SIG-M5 (cell line): ENCODE results near the gene CHRNA4.

Experiments
- DNase-seq: peaks from one replicate; lab custom pipeline; 2025; lab: John Stamatoyannopoulos, UW

Gene CHRNA4

DNA sequence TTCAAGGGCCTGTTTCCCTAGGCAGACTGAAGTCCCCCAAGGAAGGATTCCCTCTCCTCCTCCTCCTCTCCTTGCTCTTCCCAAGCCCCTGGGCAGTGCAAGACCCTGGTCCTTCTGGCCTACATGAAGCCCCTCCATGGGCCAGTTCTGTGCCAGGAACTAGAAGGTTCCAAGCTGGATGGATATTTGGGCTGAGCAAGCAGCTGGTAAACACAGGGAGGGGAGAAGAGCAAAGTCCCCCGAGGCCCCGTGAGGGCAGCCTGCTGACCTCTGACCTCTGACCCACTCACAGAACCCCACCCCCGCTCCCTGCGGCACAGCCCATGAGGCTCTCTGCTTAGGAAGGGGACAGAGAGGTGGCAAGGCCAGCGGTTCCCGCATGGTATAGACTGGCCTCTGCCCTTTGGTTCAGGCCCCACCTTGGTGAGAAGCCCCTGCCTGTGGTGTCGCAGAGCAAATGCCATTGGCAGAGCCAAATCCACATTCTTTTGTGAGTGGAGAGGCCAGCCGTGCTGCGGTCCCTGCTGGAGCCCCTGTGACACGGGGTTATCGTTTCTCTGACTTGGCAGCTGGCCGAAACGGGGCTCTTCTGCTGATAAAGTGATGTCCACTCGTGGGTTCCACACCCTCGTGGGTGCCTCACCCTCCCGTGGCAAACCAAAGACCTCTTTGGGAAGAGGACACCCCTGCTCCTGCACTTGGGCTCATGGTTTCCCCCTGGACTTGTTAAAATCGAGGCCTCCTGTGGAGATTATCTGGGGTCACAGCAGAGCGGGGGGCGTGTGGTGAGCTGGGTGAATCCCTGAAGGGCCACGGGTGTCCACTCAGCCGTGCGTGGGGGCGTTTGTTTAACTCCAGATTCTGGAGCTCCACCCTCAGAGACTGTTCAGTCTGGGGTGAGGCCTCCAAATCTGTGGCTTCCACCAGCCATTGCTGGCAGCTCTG, 2.1 kb upstream of the CHRNA4 start:
- DNase-seq = no peak

DNA sequence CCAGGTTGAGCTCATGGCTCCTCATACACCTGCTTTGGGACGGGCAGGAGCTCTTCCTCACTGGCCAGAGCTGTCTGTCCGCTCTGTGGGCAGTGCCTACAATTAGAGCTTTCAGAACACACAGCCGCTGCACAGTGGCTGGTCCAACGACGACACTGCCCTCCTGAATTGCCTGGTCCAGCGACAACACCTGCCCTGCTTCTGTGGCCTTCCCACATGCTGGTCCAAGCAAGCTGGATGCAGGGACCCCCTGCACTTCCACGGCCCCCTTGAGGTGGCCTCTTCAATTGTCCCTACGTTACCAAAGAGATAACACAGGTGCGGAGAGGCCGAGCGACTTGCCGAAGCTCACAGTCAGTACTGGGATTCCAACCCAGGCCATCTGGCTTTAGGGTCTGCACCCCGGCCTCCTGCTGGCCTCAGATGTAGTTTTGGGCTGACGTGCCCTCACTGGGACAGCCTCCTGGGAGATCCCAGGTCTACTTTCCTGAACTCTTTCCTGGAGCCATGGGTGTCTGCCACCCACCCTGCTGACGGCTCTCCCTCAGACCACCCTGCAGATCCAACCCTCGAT, 1.4 kb upstream of the CHRNA4 start:
- no peak for DNase-seq

DNA sequence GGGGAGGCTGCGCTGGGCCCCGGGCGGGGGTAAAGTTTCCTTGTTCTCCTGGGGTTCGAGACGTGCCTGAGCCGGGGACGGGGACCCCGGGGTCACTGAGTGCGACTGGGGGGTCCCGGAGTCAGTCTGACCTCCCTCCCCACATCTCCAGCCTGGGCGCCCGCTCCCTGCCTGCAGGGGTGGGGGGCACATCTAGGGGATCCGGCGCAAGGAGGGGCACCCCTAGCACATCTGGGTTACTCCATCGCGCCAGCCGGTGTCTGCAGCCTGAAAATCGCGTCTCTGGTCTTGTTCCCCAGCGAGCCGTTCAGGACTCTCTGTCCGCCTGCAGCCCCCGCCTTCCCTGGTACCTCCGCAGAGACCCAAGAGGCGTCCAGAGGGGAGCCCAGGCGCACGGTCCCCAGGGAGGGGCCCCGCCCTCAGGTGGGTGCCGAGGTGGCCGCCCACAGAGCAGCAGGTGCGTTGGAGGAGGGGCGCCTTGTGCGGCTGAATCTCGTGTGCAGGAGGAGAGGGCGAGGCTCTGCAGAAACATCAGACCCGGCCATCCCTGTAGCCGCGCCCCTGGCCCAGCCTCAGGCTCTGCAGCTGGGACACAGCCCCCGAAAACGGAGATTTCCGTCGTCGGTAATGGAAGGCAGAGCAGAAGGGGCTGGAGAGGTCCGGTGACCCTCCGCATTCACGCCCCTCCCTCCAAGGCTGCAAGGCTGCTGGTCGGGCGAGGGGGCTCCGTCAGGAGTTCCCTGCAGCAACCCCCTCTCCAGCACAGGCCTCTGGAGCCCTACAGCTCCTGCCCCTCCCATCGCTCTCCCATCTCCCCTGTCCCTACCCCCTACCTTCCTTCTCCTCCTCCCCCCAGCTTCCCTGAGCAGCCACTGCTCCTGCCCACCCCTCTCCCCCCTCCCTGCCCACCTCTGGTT, 628 bp upstream of the CHRNA4 start:
- no peak for DNase-seq

DNA sequence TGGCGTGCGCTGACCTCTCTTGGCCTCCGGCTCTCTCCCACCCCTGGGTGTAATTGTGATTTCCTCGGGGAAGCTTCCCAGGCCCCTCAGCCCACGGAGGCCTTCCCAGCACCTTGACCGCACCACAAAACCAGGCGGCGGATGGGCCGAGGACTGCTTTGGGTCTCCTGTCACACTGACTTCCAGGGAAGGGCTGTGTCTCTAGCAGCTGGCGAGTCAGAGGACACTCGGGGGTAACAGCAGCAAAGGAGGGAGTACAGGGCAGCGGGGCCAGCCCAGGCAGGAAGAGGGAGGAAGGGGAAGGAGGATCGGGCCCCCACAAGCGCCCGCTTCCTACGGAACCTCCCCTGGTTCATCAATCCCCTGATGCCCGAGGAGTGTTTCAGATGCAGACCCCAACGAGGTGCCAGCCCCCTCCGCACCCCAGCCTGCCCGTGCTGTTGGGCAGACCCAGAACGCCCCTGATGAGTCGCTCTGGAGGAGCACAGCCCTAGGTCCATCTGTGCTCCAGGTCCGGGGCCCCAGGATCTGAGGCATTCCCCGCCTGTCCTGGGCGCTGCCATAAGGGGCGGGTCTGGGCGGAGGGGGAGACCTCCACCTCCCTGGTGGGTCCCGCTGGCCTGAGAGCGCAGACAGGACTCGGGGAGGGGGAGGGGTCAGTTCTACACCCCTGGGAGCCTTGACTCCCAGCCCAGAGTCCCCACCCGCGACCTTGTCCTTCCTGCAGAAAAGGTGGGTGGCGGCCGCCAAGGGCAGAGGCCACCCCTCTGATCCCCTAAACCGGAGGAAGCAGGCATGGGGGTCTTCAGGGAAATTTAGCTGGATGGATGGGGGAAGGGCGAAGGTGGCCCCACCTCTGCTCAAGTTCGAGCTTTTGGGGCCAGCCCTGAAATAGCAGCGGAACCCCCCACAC, 956 bp downstream of the CHRNA4 start:
- DNase-seq = no peak

DNA sequence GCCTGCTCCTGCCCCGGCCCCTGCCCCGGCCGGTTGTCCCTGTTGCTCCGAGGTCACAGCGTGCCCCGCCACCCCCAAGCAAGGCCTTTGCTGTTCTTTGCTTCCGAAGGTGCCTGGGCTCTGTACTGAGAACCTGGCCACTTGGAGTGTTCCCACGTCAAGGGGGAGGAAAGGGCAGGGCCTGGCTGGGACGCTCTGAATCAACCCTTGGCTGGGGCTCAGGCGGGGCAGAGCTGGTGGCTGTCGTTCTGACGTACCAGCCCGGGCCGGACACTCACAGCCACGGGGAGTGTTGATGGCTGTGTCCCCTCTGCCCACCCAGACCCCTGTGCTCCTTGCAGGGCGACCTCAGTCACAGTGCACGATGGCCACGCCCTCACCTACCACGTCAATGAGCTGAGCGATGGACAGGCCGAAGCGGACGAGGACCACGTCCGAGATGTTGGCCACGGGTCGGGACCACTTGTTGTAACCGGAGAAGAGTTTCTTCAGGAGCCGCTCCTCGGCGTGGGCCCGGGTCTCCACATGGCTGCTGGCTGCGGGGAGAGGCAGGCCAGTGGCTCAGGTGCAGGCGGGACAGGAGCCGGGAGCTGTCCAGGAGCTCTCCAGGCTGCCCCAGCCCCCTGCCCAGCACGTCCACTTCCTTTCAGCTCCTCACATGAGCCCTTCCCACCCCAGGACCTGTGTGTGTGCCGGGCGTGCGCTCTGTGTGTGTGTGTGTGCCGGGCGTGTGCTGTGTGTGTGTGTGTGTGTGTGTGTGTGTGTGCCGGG, 1.8 kb downstream of the CHRNA4 start:
- DNase-seq = no peak

DNA sequence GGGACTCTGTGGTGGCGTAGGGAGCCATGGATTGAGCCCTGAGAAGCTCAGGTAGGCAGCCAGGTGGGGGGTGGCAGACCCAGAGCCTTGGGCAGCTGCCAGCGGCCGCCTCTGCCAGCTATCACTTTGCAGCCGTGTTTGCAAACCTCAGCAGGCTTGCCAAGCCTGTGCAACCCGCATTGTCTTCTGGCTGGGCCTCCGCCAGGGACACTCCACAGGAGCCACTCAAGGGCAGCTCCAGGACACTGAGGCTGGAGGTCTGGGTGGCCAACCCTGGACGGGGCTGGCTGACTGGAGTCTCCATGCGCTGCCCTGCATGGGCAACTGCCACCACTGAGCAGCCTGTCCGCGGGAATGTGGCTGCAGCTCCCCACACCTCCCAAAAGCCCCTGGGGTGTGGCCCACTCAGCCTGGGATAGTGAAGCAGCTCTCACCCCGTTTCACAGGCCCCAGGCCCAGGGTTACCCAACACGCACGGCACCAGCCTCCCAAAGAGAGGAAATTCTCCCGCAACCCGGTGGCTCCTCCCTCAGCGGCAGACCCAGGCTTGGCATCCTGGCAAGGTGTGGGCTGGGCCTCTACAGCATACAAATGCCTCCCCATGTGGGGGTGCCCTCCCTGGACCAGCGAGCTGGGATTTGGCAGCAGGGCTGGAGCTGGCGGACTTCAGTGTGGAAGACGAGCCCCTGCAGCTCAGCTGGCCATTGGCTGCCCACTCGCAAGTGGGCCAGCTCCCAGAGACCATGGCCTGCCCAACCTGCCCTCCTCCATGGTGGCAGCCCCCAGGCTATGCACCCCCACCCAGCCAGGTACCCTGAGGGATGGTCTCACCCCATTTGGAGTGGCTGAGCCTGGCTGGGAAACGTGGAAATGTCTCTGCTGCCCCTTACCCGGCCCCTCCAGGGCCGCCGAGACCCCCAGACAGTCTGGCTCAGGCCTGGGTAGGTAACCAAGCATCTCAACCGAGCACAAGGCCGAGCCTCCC, 2.9 kb downstream of the CHRNA4 start:
- DNase-seq = no peak

DNA sequence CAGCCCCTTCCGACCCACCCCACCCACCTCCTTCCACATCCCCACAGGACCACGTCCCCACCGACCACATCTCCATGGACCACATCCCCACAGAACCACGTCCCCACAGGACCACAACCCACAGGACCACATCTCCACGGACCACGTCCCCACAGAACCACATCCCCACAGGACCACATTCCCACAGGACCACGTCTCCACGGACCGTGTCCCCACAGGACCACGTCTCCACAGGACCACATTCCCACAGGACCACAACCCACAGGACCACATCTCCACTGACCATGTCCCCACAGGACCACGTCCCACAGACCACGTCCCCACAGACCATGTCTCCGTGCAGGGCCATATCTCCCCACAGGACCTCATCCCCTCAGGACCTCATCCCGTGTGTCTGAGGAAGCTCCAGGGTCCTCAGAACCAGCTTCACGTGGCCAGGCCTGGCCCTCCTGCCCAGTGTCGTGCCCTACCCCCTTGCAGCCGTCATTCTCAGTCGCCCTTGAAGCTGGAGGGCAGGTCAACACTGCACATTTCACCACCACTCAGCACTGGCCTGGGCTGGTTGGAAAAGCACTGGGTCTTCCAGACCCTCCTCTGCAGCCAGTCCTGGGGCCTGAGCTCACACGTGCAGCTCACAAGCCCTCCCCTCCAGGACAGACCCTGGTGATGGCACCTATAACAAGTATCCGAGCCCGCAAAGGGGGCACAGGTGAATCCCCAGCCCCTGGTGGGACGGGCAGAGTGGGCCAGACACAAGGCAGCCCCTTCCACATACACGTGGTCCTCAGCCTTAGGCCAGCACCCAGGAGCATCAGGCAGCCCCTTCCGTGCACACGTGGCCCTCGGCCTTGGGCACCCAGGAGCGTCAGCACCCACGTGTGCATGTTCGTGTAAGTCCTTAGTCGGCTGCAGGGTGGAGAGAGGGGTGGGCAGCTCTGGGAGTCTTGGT, 3.9 kb downstream of the CHRNA4 start:
- DNase-seq = no peak

DNA sequence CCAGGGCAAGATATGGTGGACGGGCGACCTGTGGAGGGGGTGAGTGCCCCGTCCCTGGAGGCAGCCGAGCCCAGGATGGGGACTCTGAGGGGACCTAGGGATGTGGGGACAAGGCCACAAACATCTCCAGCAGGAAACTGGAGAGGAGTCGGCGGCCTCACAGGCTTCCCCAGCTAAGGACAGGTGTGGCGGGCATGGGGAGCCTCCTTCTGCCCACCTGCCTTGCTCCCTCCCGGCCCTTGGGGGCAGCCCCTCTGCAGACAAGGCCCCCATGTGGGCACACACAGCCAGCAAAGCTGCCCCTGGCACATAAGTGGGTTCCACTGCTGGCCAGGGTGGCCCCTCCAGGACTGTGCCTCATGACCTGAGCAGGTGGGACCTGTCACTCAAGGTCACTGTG, 4.6 kb downstream of the CHRNA4 start:
- DNase-seq = no peak

DNA sequence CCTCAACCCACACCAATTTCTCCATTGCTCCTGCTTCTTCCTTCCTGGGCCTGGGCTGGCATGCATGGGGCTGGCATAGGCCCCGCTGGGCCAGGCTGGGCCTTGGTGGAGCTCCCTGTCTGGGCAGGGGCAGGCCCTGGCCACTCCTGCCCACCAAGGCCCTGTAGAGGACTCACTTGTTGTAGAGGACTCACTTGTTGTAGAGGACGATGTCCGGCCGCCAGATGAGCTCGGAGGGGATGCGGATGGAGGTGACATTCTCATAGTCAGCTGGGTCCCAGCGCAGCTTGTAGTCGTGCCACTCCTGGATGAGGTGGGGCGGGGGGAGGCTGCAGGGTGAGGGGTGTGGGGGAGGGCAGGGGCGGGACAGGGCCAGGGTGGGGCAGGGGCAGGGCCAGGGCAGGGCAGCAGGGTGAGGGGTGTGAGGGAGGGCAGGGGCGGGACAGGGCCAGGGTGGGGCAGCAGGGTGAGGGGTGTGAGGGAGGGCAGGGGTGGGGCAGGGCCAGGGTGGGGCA, 5.3 kb downstream of the CHRNA4 start:
- no peak for DNase-seq

DNA sequence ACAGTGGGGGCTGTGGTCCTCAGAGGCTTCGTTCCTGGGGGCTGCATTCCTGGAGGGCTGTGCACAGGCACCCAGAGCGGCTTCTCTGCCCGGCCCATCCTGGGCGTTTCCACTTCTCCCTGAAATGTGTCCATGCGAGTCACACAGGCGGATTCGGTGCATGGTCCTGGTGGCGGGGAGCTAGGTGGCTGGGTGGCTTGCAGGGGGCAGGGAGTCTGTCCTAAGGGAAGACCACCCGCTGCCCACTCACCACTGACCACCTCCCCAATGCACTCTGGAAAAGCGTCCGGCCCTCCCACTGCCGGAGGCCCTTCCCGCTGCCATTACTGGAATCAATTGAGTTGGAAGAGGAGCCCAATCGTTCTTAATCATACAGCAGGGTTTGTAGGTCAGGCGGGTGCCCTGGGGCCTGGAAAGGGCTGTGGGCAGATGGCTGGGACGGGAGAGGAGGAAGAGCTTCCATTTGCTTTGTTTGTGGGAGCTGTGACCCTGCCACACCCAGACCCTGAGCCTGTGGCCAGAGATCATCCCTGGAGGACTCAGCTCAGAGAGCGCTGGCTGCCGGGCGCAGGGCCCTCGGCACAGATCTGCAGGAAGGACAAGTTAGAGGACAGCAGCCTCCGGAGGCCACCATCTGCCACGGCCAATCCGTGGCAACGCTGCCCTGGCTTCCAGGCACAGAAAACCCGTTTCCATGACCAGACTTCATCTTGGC, 6.4 kb downstream of the CHRNA4 start:
- DNase-seq = no peak

DNA sequence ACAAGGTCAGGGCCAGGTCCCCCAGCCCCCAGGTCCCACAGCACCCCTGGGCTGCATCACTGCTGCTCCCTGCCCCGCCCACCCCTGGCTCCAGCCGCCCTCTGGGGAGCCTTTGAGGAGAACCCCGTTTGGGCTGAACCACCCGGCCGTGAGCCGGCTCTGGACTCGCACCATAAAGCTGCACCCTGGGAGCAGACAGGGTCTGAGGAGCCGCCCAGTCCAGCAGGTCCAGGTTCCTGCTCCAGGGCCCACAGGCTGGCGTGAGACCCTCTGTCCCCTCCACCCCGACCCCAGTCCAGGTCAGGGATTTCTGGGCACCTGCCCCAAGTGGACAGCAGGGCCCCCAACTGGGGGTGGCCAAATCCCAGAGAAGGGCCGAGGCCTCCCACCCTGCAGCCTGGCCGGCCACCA, 8.3 kb downstream of the CHRNA4 start:
- DNase-seq = no peak

DNA sequence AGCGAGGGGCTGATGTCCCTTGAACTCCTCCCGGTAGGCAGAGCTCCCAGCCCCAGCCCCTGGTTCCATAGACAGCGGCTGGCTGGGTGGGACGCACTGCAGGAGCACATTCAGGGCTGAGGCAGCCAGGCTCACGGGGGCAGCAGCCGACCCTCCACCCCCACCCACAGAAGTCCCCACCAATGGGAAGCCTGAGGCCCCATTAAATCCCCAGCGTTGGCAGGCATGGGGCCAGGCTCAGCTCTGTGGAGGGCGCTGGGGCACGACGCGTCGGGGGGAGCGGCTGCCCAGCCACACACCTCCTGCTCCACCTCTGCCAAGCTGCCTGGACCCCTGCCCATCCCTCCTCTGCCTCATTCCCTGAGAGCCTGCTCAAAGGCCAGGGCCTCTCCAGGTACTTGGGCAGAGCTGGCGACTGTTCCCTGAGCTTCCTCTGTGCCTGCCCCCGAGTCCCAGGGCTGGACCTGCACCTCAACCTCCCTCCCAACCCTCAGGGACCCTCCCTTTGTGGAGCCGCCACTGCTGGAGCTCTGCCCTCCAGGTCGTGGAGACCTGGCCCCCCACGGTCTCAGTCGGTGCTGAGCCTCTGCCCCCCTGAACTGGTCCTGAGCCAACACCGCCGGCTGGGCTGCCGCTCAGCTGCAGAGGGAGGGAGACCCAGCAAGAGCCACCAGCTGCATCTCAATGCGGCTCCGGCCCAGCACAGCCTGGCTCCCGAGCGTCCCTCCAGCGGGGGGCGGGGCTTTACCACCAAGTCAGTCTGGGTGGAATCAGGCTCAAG, 9.1 kb downstream of the CHRNA4 start:
- no peak for DNase-seq

DNA sequence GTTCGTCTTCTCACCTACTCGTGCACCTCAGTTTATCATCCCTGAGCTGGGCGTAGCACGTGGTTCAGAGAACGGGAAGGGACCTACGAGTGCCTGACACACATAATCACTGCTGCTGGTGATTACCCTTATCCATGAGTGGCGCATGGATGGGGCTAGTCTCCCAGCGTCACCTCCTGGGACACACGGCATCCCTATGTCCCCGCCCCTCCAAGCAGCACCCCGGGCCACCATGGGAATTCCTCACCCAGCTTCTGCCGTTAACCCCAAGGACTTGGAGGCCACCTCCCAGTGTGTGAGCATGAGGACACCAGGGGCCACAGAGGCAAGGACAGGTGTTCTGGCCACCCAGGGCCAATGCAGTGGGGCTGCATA, 9.8 kb downstream of the CHRNA4 start:
- no peak for DNase-seq

DNA sequence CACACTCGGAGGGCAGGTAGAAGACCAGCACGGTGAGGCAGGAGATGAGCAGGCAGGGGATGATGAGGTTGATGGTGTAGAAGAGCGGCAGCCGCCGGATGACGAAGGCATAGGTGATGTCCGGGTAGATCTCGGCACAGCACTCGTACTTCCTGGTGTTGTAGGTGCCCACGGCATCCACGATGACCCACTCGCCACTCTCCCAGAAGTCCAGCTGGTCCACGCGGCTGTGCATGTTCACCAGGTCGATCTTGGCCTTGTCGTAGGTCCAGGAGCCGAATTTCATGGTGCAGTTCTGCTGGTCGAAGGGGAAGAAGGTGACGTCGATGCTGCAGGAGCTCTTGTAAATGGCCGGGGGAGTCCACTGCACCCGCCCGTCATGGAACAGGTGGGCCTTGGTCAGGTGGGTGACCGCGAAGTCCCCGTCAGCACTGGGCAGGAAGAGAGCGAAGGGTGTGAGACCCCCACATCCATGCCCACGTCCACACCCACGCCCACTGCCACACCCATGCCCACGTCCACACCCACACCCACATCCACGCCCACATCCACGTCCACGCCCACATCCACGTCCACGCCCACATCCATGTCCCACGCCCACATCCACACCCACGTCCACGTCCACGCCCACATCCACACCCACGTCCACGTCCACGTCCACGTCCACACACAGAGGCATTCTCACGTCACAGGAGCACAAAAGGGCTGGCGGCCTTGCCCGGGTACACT, 10.4 kb downstream of the CHRNA4 start:
- no peak for DNase-seq

DNA sequence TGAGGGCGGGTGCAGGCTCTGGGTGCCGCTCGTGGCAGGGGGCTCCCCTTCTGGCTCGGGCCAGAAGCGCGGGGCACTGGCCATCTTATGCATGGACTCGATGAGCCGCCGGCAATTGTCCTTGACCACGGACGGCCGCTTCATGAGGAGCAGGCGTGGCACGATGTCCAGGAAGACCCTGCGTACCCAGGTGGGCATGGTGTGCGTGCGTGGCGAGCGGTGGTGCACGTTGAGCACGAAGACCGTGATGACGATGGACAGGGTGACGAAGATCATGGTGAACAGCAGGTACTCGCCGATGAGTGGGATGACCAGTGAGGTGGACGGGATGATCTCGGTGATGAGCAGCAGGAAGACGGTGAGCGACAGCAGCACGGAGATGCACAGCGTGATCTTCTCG, 11.0 kb downstream of the CHRNA4 start:
- no peak for DNase-seq

DNA sequence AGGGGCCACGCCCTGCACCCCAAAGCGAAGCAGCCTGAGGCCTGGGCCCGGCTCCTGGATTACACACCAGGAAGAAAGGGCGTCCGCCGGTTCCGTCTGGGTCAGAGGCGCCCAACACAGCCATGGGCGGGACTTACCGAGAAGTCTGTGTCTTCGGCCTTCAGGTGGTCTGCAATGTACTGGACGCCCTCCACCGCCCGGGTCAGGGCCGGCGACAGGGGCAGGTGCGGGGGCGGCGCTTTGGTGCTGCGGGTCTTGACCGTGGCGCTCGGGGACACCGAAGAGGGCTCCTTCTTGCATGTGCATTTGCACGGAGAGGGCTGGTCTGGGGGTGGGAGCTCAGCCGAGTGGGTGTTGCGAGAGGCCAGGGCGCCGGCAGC, 11.6 kb downstream of the CHRNA4 start:
- no peak for DNase-seq
